NCI-H524 (cell line): ENCODE data around the gene FAM107B.
"Not testable (repeated sequence)": the region's sequence is repeated elsewhere in the genome, so short reads cannot be mapped to it uniquely, and the experiment has no call there.

Source experiments
- DNase-seq, 2 experiments: peaks; one replicate each; lab custom pipeline; 2025; lab: John Stamatoyannopoulos, UW

FAM107B gene

GRCh38 chr10:14774797-14775196 lies at the start of gene FAM107B:
Gene FAM107B (minus strand): TSS chr10:14774897. CDS start chr10:14774663, 234 bp downstream.
- DNase-seq = no peak

- DNase-seq = no peak
Observed at GRCh38 chr10:14823966-14824365, 49.3 kb upstream of the FAM107B start.

GRCh38 chr10:14822879-14823755 lies 48.4 kb upstream of the FAM107B start:
- DNase-seq = peak in 1 of 2 experiments; percentile 1

GRCh38 chr10:14821635-14822375 lies 47.1 kb upstream of the FAM107B start:
- no peak for DNase-seq

GRCh38 chr10:14820775-14821154 lies 46.1 kb upstream of the FAM107B start:
- DNase-seq = no peak

GRCh38 chr10:14820010-14820774 lies 45.5 kb upstream of the FAM107B start:
- no peak for DNase-seq

- DNase-seq = not testable (repeated sequence)
Observed at GRCh38 chr10:14816717-14817116, 42.0 kb upstream of the FAM107B start.

GRCh38 chr10:14815681-14816080 lies 41.0 kb upstream of the FAM107B start:
- no peak for DNase-seq

GRCh38 chr10:14812271-14812670 lies 37.6 kb upstream of the FAM107B start:
- no peak for DNase-seq

- DNase-seq = no peak
Observed at GRCh38 chr10:14810969-14811953, 36.6 kb upstream of the FAM107B start.

GRCh38 chr10:14806318-14806717 lies 31.6 kb upstream of the FAM107B start:
- DNase-seq = no peak

- DNase-seq = no peak
Observed at GRCh38 chr10:14803827-14804226, 29.1 kb upstream of the FAM107B start.

GRCh38 chr10:14801723-14802122 lies 27.0 kb upstream of the FAM107B start:
- DNase-seq = no peak

- no peak for DNase-seq
Observed at GRCh38 chr10:14800397-14800796, 25.7 kb upstream of the FAM107B start.

GRCh38 chr10:14798636-14799035 lies 23.9 kb upstream of the FAM107B start:
- DNase-seq = peak; percentile 2 to 21

GRCh38 chr10:14787938-14788337 lies 13.2 kb upstream of the FAM107B start:
- DNase-seq = no peak

GRCh38 chr10:14784459-14785055 lies 9.9 kb upstream of the FAM107B start:
- no peak for DNase-seq

- DNase-seq = no peak
Observed at GRCh38 chr10:14782691-14783363, 8.1 kb upstream of the FAM107B start.

- DNase-seq = no peak
Observed at GRCh38 chr10:14781763-14782162, 7.1 kb upstream of the FAM107B start.

- no peak for DNase-seq
Observed at GRCh38 chr10:14779001-14779651, 4.4 kb upstream of the FAM107B start.
